SK-MEL-5 (cell line): ENCODE results near the gene ANKRD6. TPM values are rescaled to one million over a fixed set of nuclear protein-coding genes. Genes with fewer than 3 reads are reported as not detected.
"Not testable (repeated sequence)": the region's sequence is repeated elsewhere in the genome, so short reads cannot be mapped to it uniquely, and the experiment has no call there.

Experiments
- DNase-seq: peaks from one replicate; pipeline ENCODE4 v3.0.0-alpha.2; 2016; ENCODE audit warnings: low read depth, low spot score
- in situ Hi-C: cut with HindIII; loops from 2 replicates; pipeline ENCODE4 v1.10.0; 2016; ENCODE audit warnings: low sequenced_read_pairs, high pct_unique_total_duplicates, low pct_unique_long_range_greater_than_20kb
- total RNA-seq: library from RNA; depleted of rRNA; stranded (reverse); fragments of >200 nt; shearing (Covaris generic); gene quantifications from 2 replicates; pipeline ENCODE4 v1.2.3, GENCODE V29; 2014

Gene ANKRD6
- total RNA-seq, 1 experiment from 2014 or later: 19.3 TPM

- in situ Hi-C loops: loop anchor here (25.0 kb wide), 1 partner anchor 204 kb away; the partner anchor contains the start of gene ANKRD6
- no peak for DNase-seq
Measured at GRCh38 chr6:89640804-89641203, 207.9 kb downstream of the ANKRD6 start.

GRCh38 chr6:89641581-89641980 lies 208.6 kb downstream of the ANKRD6 start:
- in situ Hi-C loops: loop anchor here (25.0 kb wide), 1 partner anchor 204 kb away; the partner anchor contains the start of gene ANKRD6
- not testable (repeated sequence) for DNase-seq

- no peak for DNase-seq
- in situ Hi-C loops: loop anchor here (25.0 kb wide), 1 partner anchor 206 kb away; the partner anchor contains the start of gene ANKRD6
Measured at GRCh38 chr6:89642956-89643355, 210.0 kb downstream of the ANKRD6 start.

GRCh38 chr6:89643406-89643805 lies 210.5 kb downstream of the ANKRD6 start:
- in situ Hi-C loops: loop anchor here (25.0 kb wide), 1 partner anchor 206 kb away; the partner anchor contains the start of gene ANKRD6

DNA sequence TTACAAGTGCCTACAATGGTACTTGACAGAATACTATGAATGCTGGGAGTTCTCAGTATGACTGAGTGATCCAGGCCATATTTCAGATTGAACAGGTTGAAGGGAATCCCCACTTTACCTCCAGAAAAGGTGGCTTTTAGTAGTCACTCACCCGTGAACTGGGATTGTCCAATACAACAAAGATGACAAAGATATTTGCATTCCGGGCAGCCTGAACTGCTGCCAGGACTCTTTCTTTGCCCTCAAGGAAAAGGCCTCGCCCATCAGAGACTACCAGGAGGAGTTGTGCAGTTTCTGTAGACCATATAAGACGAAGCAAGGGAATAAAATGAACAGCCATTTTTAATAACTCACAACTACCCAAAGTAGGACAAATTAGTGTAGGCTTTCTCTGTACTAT lies 211.9 kb downstream of the ANKRD6 start:
- no peak for DNase-seq
- in situ Hi-C loops: loop anchor here (25.0 kb wide), 1 partner anchor 208 kb away; the partner anchor contains the start of gene ANKRD6

More at GRCh38 chr6:89643406-89643805, 210.5 kb downstream of the ANKRD6 start:
- no peak for DNase-seq

DNA sequence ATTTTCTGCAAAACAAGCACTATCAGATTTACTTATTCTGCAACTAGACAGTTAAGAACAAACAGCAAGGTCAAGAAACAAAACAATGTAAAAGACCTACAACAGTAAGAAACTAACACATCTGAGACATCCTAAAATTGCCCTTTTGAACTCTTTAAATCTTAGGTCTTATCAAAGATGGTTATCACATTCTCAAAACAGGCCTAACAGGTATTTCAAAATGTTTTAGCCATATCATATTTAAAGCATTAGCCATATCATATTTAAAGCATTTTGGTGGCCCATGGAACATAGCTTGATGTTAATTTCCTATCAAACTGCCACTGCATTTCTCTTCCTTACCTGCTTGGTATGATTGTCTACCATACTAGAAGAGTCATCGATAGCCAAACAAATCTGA lies 216.7 kb downstream of the ANKRD6 start:
- in situ Hi-C loops: loop anchor here (25.0 kb wide), 1 partner anchor 212 kb away; the partner anchor contains the start of gene ANKRD6
- no peak for DNase-seq

GRCh38 chr6:89650579-89650978 lies 217.6 kb downstream of the ANKRD6 start:
- DNase-seq: no peak
- in situ Hi-C loops: no loop called here

- DNase-seq: no peak
- in situ Hi-C loops: no loop called here
Measured at GRCh38 chr6:89655122-89655521, 222.2 kb downstream of the ANKRD6 start.

GRCh38 chr6:89657445-89658158 lies 224.7 kb downstream of the ANKRD6 start:
- in situ Hi-C loops: no loop called here
- DNase-seq: peak; percentile 73

DNA sequence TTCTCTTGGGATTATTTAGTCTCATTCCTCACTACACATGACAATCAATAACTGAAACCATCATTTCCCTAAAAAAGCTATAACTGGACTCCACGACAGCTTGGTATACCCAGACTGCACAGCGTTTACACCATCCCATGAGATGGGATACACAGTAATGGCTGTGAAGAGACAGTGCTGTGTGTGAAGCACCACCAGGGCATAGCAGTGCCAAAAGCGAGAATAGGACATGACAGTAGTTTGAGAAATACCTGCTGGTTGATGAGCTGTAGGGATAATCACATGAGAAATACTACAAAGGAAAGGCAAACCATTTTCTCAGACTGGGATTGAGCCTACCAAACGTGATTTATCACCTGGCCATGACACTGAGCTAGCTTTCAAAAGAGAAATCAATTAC lies 228.0 kb downstream of the ANKRD6 start:
- DNase-seq: no peak
- in situ Hi-C loops: no loop called here

DNA sequence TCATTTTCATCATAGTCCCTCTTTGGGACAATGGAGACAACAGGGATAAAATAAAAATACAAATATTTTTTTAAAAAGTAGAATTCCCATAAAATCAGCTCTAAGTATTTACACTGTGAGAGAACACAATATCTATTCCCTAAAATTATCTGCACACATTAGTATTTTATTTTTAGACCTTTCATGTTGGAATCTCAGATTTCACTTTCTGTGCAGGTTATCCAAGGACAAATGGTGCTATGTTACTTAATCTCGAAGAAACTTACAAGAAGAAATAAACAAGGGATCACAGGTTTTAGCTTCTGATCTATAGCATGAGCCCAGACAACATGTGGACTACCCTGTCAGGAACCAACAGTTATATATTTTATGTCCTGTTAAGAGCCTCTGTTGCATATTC lies 228.6 kb downstream of the ANKRD6 start:
- in situ Hi-C loops: no loop called here
- no peak for DNase-seq

GRCh38 chr6:89662659-89663223 lies 229.8 kb downstream of the ANKRD6 start:
- in situ Hi-C loops: no loop called here

DNA sequence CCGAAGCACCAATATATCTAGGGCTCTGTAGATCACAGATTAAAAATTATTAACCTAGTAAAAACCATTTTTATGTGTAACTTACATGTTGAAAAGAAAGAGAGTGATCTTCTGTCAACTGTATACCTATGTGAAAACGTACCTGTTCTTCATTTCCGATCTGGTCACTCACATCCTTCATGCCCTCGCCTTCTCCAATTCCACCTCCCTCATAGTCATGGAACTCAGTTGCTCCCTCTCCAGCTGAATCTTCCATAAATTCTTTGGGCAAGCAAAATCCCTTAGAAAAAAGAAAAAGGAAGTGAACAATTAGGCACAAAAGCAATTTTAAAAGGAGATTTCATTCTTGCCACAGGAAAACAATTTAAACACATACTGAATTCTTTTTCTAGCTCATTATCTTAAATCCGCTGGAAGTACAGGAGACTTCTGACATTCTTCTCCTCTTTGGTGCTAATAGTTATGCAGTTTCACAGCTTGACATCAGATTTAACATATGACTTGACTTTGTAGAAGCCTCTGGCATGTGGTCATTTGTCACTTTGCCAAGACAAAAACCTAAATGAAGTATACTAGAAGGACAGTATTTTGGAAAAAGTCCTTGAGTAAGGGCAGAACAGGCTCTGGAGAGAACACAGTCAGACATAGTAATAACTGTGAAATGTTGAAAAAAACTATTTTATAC lies 235.1 kb downstream of the ANKRD6 start:
- in situ Hi-C loops: no loop called here
- DNase-seq: peak; percentile 30

More at GRCh38 chr6:89662659-89663223, 229.8 kb downstream of the ANKRD6 start:
- no peak for DNase-seq

GRCh38 chr6:89669002-89669401 lies 236.1 kb downstream of the ANKRD6 start:
- in situ Hi-C loops: no loop called here

DNA sequence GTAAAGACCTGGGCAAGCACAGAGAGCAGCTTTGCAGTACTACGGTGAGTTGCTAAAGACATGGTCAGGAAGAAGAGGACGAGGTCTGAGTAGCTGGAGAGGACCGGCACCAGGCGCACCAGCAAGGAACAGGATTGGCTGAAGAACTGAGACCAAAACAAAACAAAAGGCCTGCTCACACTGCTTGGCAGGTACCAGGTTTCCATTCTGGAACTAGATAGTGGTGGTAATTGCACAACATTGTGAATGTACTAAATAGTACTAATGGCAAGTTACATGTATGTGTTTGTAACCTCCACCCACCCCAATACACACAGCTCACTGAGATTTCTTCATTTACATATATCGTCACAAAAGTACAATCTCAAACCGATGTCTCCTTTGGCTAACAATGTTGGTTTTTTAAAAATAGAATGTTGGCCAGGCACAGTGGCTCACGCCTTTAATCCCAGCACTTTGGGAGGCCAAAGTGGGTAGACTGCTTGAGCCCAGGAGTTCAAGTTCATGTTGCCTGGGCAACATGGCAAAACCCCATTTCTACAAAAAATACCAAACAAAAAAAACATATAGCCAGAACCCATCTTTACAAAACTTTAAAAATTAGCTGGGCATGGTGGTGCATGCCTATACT lies 238.1 kb downstream of the ANKRD6 start:
- in situ Hi-C loops: no loop called here
- DNase-seq: no peak

More at GRCh38 chr6:89669002-89669401, 236.1 kb downstream of the ANKRD6 start:
- DNase-seq: no peak

DNA sequence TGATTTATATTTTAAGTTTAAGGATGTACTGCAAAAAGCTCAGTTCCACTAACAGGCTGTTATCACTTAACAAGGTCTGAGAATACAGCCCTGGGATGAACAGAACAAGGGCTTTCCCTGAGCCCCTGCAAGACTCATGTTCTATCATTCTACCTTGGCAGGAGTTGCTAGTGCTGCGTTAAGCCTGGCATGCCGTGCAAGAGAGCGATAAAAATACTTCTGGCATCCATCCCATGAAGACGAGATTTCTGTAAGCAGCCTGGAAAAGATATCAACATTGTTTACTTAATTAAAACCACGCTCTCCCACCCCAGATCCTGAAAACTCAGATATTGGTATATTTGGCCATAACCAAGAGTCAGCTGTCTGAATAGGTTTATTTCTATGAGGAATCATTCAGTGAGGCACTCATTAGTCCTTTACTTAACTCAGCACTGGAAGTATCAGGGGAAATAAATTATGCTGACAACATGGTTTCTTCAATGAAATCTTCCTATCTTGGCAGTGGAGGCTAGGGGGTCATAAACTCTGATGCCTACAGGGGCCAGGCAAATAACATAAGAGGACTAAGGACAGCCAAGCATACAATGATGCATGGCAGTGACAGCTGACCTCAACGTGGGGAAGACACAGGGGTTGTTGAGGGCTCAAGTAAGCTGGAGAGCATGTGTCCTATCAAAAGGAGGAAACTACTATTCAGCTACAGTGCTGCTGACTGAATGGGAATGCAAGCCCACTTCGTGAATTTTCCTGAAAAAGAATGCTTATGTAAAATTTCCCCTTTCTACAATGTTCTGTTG lies 243.2 kb downstream of the ANKRD6 start:
- in situ Hi-C loops: no loop called here
- DNase-seq: no peak

DNA sequence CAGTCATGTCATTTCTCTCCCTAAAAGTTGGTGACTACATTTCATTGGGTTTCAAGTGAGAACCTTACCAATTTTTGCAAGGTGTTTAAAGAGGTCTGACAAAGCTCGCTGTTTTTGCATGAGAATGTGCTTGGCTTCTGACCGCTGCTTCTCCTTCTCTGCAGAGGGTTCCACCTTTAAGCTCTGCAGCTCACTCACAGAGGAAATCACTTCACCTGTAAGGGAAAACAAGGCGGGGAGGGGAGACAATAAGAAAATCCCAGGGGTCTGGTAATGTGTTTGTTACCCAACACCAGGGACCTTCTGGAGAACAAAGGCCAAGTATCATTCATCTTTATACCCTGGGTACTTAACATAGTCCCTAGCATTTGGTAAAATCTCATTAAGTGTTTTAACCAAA lies 245.6 kb downstream of the ANKRD6 start:
- no peak for DNase-seq
- in situ Hi-C loops: no loop called here
